K562 (cell line): Measurements from ENCODE around the gene CISD3.

Source experiments
- DPF2 ChIP-seq: fragments of 450-650 bp; IDR thresholded peaks from 2 replicates; pipeline ENCODE4 v1.6.1; 2016
- HDGF ChIP-seq: fragments of 450-650 bp; IDR thresholded peaks from 2 replicates; pipeline ENCODE4 v1.6.1; 2016
- KDM1A ChIP-seq, 2 experiments: fragments of 450-650 bp; IDR thresholded peaks; 2 replicates each; pipeline ENCODE4 v1.6.1; 2016; ENCODE audit warnings: mild to moderate bottlenecking in 2 of 2
- MCM2 ChIP-seq: fragments of 450-650 bp; IDR thresholded peaks from 2 replicates; pipeline ENCODE4 v1.6.1; 2017; ENCODE audit warnings: low read depth, mild to moderate bottlenecking
- MXI1 ChIP-seq: IDR thresholded peaks from 2 replicates; pipeline ENCODE4 v1.6.1; 2011; ENCODE audit warnings: low read depth, mild to moderate bottlenecking, improper control_type of control experiment, low read length
- PCBP2 ChIP-seq: fragments of 200-400 bp; formaldehyde crosslinking; IDR thresholded peaks from 2 replicates; pipeline ENCODE4 v1.6.1; 2018; ENCODE audit warnings: low read length, low read depth, mild to moderate bottlenecking, moderate library complexity; ENCODE audit not compliant: poor library complexity, severe bottlenecking
- POLR2A ChIP-seq: fragments of 450-650 bp; conservative IDR thresholded peaks from 2 replicates; pipeline ENCODE4 v1.6.1; 2016
- SMARCC2 ChIP-seq: fragments of 450-650 bp; IDR thresholded peaks from 2 replicates; pipeline ENCODE4 v1.6.1; 2017; ENCODE audit warnings: antibody characterized with exemption, moderate library complexity, mild to moderate bottlenecking, low read depth
- TCF3 ChIP-seq: sonication (generic); formaldehyde crosslinking; IDR thresholded peaks from 2 replicates; pipeline ENCODE4 v1.4.0; 2020; ENCODE audit warnings: mild to moderate bottlenecking, missing genetic modification reagents
- ZNF76 ChIP-seq: fragments of 250-450 bp; sonication (Bioruptor Pico); IDR thresholded peaks from 2 replicates; pipeline ENCODE4 v1.4.0; 2020; ENCODE audit warnings: mild to moderate bottlenecking, moderate library complexity, borderline replicate concordance
- TF ChIP-seq, protein P1 (sequence below), 3 experiments: IDR thresholded peaks in 2 of 3; conservative IDR thresholded peaks in 1 of 3; 2 replicates each; pipeline ENCODE4 v1.5.1; 2011 to 2012; ENCODE audit warnings: low read length in 3 of 3, mild to moderate bottlenecking in 3 of 3, control low read depth in 2 of 3, improper control_type of control experiment in 1 of 3, inconsistent platforms in 1 of 3, low read depth in 1 of 3, mixed read lengths in 1 of 3, moderate library complexity in 1 of 3; ENCODE audit not compliant: insufficient read depth in 2 of 3
- TF ChIP-seq, protein P2 (sequence below): fragments of 450-650 bp; IDR thresholded peaks from 2 replicates; pipeline ENCODE4 v1.6.1; 2016; ENCODE audit warnings: missing biosample characterization, missing genetic modification characterization
- TF ChIP-seq, protein P3 (sequence below): sonication (generic); formaldehyde crosslinking; IDR thresholded peaks from 2 replicates; pipeline ENCODE4 v1.9.0; 2022; ENCODE audit warnings: mild to moderate bottlenecking, missing genetic modification reagents

DNA sequence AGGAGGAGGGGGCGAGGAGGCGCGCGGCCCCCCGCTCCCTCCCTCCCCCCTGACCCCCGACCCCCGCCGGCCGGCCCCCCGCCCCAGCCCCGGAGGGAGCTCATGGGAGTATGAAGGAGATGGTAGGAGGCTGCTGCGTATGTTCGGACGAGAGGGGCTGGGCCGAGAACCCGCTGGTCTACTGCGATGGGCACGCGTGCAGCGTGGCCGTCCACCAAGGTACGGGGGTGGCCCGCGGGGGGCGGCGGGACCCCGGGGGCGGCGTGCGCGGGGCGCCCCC is 24.7 kb upstream of the CISD3 start:
- no peak for TF ChIP-seq POLR2A
- TF ChIP-seq, protein P1, sequence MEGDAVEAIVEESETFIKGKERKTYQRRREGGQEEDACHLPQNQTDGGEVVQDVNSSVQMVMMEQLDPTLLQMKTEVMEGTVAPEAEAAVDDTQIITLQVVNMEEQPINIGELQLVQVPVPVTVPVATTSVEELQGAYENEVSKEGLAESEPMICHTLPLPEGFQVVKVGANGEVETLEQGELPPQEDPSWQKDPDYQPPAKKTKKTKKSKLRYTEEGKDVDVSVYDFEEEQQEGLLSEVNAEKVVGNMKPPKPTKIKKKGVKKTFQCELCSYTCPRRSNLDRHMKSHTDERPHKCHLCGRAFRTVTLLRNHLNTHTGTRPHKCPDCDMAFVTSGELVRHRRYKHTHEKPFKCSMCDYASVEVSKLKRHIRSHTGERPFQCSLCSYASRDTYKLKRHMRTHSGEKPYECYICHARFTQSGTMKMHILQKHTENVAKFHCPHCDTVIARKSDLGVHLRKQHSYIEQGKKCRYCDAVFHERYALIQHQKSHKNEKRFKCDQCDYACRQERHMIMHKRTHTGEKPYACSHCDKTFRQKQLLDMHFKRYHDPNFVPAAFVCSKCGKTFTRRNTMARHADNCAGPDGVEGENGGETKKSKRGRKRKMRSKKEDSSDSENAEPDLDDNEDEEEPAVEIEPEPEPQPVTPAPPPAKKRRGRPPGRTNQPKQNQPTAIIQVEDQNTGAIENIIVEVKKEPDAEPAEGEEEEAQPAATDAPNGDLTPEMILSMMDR (IDR thresholded peaks at IDR 0.05 in 2 of 3, conservative IDR thresholded peaks at IDR 0.05 in 1 of 3; ENCODE audit: insufficient read depth in 2 of 3, low read depth in 1 of 3, low read length in 3 of 3) = no peak
- TF ChIP-seq DPF2 = no peak
- no peak for TF ChIP-seq KDM1A (IDR thresholded peaks at IDR 0.05)
- TF ChIP-seq, protein P2, sequence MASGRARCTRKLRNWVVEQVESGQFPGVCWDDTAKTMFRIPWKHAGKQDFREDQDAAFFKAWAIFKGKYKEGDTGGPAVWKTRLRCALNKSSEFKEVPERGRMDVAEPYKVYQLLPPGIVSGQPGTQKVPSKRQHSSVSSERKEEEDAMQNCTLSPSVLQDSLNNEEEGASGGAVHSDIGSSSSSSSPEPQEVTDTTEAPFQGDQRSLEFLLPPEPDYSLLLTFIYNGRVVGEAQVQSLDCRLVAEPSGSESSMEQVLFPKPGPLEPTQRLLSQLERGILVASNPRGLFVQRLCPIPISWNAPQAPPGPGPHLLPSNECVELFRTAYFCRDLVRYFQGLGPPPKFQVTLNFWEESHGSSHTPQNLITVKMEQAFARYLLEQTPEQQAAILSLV (tag) = no peak
- TF ChIP-seq PCBP2 = no peak
- TF ChIP-seq SMARCC2 = no peak
- TF ChIP-seq MXI1 = no peak
- TF ChIP-seq MCM2 = no peak
- no peak for TF ChIP-seq TCF3 (CRISPR knock-in tag)
- no peak for TF ChIP-seq ZNF76 (CRISPR knock-in tag)
- TF ChIP-seq HDGF = no peak
- TF ChIP-seq, protein P3, sequence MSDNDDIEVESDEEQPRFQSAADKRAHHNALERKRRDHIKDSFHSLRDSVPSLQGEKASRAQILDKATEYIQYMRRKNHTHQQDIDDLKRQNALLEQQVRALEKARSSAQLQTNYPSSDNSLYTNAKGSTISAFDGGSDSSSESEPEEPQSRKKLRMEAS (CRISPR knock-in tag) = no peak
